ENCODE data around the gene GLI3.

DNA sequence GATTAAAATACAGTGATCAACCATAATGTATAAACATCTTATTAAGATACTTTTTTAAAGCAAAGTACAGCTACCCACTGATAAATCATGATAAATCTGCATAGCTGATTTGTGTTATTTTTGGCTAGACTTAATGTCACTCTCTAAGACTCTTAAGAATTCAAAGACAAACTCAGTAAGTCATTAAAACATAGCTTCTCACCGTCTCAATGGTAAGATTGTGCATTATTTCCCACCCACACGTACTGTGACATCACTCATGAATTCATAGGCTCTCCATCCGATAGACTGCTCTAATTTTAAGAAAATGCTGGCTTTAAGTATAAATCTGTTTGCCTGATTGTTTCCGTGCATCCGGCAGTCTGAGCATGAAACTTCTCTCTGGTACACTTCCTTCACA, 266.1 kb downstream of the GLI3 start:
- no peak for TF ChIP-seq EZH2 (IDR thresholded peaks at IDR 0.05; ENCODE audit: insufficient read depth, poor library complexity, severe bottlenecking)
- TF ChIP-seq EZH2phosphoT487 (IDR thresholded peaks at IDR 0.05; ENCODE audit: insufficient read depth, low read depth), result no peak

All from GM23248 (cell line).